Measurements from ENCODE around the gene DSCAM.

Gene DSCAM

DNA sequence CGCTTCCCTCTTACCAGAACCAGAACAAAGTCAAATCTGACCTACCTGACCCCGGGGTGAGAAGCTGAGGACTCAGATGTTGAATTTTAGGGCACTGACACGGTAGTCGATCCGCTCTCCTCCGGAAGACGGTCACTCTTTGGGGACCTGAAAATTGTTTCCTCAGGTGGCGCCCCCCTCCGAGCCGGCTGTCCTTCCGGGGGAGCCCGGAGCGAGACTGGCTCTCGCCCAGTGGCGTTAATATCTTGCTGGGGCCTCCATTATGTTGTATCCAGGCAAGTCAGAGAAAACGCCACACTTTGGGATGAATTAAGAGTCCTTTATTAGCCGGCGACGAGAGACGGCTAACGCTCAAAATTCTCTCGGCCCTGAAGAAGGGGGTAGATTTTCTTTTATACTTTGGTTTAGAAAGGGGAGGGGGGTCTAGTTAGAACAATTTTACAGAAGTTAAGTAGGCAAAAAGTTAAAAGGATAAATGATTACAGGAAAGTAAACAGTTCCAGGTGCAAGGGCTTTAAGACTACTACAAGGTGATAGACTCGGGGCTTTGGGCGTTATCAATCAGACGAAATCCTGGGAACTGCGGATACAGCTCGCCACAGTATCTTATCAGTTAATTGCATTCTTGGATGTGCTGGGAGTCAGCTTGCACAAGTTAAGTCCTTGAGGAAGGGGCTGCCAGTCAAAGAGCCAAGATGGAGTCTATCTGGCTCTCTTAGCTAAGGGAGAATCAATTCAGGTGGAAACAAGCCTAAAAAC is 269.5 kb downstream of the DSCAM start:
- Histone ChIP-seq H3K4me3 (ENCODE audit: low read length) (no peak overlapping the region), H3K9me3 (ENCODE audit: control insufficient read depth, low read length) (no peaks in the 10 kb centered on the region), H3K36me3 (ENCODE audit: control insufficient read depth, insufficient read depth, low read length) (no peaks in the 10 kb centered on the region), H3K4me1 (ENCODE audit: control insufficient read depth, insufficient read depth, low read length) (no peaks in the 10 kb centered on the region), H3K27me3 (ENCODE audit: control insufficient read depth, insufficient read depth, low read length) (no peaks in the 10 kb centered on the region), H3K9ac (ENCODE audit: low read length) (no peak overlapping the region)

DNA sequence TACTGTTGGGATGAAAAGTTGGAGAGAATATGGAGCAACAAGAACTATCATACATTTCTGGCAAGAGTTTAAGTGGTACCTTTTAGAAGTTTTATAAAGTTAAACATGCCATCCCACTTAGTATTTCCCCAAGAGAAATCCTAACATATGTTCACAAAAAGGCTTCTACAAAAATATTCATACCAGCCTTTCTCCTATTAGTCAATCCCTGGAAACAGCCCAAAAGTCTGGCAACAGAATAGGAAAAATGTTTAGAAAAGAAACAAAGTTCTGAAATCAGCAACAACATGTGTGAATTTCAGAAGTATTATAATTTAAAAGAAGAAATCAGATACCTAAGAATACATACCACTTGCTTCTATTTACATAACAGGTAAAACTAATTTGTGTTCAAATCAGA is 271.0 kb downstream of the DSCAM start:
- Histone ChIP-seq H3K4me1 (ENCODE audit: control insufficient read depth, insufficient read depth, low read length) (no peaks in the 10 kb centered on the region), H3K9me3 (ENCODE audit: control insufficient read depth, low read length) (no peaks in the 10 kb centered on the region), H3K9ac (ENCODE audit: low read length) (no peak overlapping the region), H3K36me3 (ENCODE audit: control insufficient read depth, insufficient read depth, low read length) (no peaks in the 10 kb centered on the region), H3K4me3 (ENCODE audit: low read length) (no peak overlapping the region), H3K27me3 (ENCODE audit: control insufficient read depth, insufficient read depth, low read length) (no peaks in the 10 kb centered on the region)

DNA sequence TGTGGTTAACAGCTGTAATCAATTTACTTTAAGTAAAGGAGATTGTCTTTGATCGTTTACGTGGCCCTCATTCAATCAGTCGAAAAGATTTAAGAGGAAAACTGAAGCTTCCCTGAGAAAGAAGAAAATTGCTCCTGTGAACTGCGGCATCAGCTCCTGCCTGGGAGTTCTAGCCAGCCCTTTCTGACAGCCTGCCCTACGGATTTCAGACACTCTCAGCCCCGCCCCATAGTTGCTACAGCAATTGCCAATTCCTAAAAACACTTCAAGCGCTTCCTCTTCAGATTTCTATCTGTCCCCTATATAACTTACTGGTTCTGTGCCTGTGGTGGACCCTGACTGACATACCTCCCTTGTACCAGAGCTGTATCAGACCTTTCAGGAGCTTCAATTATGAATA is 277.6 kb downstream of the DSCAM start:
- Histone ChIP-seq H3K4me3 (ENCODE audit: low read length) (no peak overlapping the region), H3K9me3 (ENCODE audit: control insufficient read depth, low read length) (no peaks in the 10 kb centered on the region), H3K9ac (ENCODE audit: low read length) (no peak overlapping the region), H3K4me1 (ENCODE audit: control insufficient read depth, insufficient read depth, low read length) (no peaks in the 10 kb centered on the region), H3K36me3 (ENCODE audit: control insufficient read depth, insufficient read depth, low read length) (no peaks in the 10 kb centered on the region), H3K27me3 (ENCODE audit: control insufficient read depth, insufficient read depth, low read length) (no peaks in the 10 kb centered on the region)

- Histone ChIP-seq H3K9me3 (ENCODE audit: control insufficient read depth, low read length) (no peaks in the 10 kb centered on the region), H3K36me3 (ENCODE audit: control insufficient read depth, insufficient read depth, low read length) (no peaks in the 10 kb centered on the region), H3K4me3 (ENCODE audit: low read length) (no peak overlapping the region), H3K27me3 (ENCODE audit: control insufficient read depth, insufficient read depth, low read length) (no peaks in the 10 kb centered on the region), H3K9ac (ENCODE audit: low read length) (no peak overlapping the region), H3K4me1 (ENCODE audit: control insufficient read depth, insufficient read depth, low read length) (no peaks in the 10 kb centered on the region)
Observed at GRCh38 chr21:40568807-40569206, 278.2 kb downstream of the DSCAM start.

GRCh38 chr21:40567501-40567900 is 279.5 kb downstream of the DSCAM start:
- no peak overlapping the region for H3K9ac ChIP-seq (ENCODE audit: low read length)
- H3K9me3 ChIP-seq (ENCODE audit: control insufficient read depth, low read length) = no peaks in the 10 kb centered on the region
- no peaks in the 10 kb centered on the region for H3K27me3 ChIP-seq (ENCODE audit: control insufficient read depth, insufficient read depth, low read length)
- H3K4me3 ChIP-seq (ENCODE audit: low read length) = no peak overlapping the region
- no peaks in the 10 kb centered on the region for H3K36me3 ChIP-seq (ENCODE audit: control insufficient read depth, insufficient read depth, low read length)
- no peaks in the 10 kb centered on the region for H3K4me1 ChIP-seq (ENCODE audit: control insufficient read depth, insufficient read depth, low read length)

DNA sequence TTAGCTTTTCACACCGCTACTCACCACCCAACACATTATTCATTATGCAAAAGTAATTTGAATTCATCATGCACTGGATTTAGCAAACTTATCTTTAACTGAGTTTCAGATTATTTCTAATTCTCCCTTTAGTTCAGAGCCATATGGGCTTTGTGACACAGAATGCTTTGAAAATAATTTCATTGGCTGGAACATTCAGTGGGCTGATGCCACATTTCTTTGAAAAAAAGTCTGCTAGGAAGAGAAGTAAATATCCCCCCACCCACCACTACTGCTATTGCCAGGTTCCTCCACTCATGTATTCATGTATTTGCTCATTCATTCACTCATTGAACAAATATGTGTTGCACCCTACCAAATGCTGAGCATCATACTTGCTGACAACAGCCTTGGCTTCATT is 280.5 kb downstream of the DSCAM start:
- no peak overlapping the region for H3K9ac ChIP-seq (ENCODE audit: low read length)
- no peaks in the 10 kb centered on the region for H3K4me1 ChIP-seq (ENCODE audit: control insufficient read depth, insufficient read depth, low read length)
- H3K36me3 ChIP-seq (ENCODE audit: control insufficient read depth, insufficient read depth, low read length) = no peaks in the 10 kb centered on the region
- no peak overlapping the region for H3K4me3 ChIP-seq (ENCODE audit: low read length)
- no peaks in the 10 kb centered on the region for H3K27me3 ChIP-seq (ENCODE audit: control insufficient read depth, insufficient read depth, low read length)
- H3K9me3 ChIP-seq (ENCODE audit: control insufficient read depth, low read length) = no peaks in the 10 kb centered on the region

DNA sequence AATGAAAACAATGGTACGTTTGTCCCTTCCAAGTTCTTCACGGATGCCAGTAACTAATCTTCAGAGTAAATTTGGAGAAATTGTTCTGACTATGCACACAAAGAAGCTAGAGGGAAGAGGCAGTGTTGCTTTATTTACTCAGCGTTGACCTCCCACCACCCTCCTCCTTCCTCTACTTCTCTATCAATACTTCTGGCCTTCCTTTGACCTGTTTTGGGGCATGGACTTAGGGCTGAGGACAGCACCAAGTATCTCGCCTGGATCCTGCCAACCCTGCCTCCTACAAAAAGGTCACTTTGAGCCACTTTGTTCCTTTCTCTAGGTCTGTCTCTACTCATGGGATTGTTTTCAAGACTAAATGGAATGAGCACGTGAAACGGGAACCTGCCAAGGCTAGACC is 282.6 kb downstream of the DSCAM start:
- Histone ChIP-seq H3K9me3 (ENCODE audit: control insufficient read depth, low read length) (no peaks in the 10 kb centered on the region), H3K27me3 (ENCODE audit: control insufficient read depth, insufficient read depth, low read length) (no peaks in the 10 kb centered on the region), H3K9ac (ENCODE audit: low read length) (no peak overlapping the region), H3K4me3 (ENCODE audit: low read length) (no peak overlapping the region), H3K36me3 (ENCODE audit: control insufficient read depth, insufficient read depth, low read length) (no peaks in the 10 kb centered on the region), H3K4me1 (ENCODE audit: control insufficient read depth, insufficient read depth, low read length) (no peaks in the 10 kb centered on the region)

DNA sequence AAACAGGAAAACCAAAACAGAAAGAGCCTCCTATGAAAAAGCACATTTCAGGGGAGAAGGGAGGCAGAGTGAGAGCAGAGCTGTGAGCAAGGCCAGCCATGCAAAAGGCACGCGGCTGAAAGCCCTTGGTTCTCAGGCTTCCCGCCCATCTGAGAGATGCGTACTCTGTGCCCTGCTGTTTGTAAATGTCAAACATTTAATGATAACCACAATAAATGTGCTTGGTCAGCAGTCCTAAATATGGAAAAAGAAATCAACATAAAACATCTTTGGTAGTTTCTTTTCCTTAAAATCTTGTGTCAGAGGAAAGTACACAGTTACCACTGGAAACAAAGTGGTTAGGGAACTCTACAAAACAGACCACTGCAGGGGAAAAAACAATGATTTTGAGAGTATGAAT is 283.1 kb downstream of the DSCAM start:
- Histone ChIP-seq H3K27me3 (ENCODE audit: control insufficient read depth, insufficient read depth, low read length) (no peaks in the 10 kb centered on the region), H3K9ac (ENCODE audit: low read length) (no peak overlapping the region), H3K9me3 (ENCODE audit: control insufficient read depth, low read length) (no peaks in the 10 kb centered on the region), H3K36me3 (ENCODE audit: control insufficient read depth, insufficient read depth, low read length) (no peaks in the 10 kb centered on the region), H3K4me3 (ENCODE audit: low read length) (no peak overlapping the region), H3K4me1 (ENCODE audit: control insufficient read depth, insufficient read depth, low read length) (no peaks in the 10 kb centered on the region)

DNA sequence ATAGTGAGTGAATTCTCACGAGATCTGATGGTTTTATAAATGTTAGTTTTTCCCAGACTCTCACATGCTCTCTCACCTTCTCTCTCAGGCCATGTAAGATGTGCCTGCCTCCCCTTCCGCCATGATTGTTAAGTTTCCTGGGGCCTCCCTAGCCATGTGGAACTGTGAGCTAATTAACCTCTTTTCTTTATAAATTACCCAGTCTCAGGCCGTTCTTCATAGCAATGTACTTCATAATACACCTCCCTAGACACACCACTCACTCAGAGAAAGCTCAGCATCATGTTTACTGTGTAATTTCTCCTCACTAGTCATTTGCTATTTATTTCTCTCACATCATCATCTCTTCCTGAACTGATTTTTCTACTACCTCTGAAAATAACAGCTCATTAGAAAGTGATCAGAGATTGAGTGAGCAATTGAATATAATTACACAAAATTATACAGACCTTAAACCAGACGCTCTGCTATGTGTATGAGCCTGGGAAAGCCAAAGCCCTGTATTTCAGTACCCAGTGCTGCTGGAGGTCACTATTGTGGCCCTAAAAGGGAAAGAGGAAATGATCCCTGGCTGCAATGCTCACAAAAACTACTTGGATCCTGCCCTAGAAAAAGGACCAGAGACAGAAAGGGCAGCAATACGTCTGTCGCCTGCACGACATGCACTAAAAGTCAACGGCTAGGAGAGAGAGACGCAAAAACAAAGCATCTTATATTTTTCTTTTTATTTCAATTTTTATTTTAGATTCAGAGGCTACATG is 284.5 kb downstream of the DSCAM start:
- no peak overlapping the region for H3K4me3 ChIP-seq (ENCODE audit: low read length)
- H3K4me1 ChIP-seq (ENCODE audit: control insufficient read depth, insufficient read depth, low read length) = no peaks in the 10 kb centered on the region
- H3K9ac ChIP-seq (ENCODE audit: low read length) = no peak overlapping the region
- H3K9me3 ChIP-seq (ENCODE audit: control insufficient read depth, low read length) = no peaks in the 10 kb centered on the region
- H3K27me3 ChIP-seq (ENCODE audit: control insufficient read depth, insufficient read depth, low read length) = no peaks in the 10 kb centered on the region
- H3K36me3 ChIP-seq (ENCODE audit: control insufficient read depth, insufficient read depth, low read length) = no peaks in the 10 kb centered on the region

GRCh38 chr21:40556442-40556968 is 290.5 kb downstream of the DSCAM start:
- no peak overlapping the region for H3K9ac ChIP-seq (ENCODE audit: low read length)
- H3K9me3 ChIP-seq (ENCODE audit: control insufficient read depth, low read length) = no peaks in the 10 kb centered on the region
- H3K4me1 ChIP-seq (ENCODE audit: control insufficient read depth, insufficient read depth, low read length) = no peaks in the 10 kb centered on the region
- no peaks in the 10 kb centered on the region for H3K27me3 ChIP-seq (ENCODE audit: control insufficient read depth, insufficient read depth, low read length)
- H3K36me3 ChIP-seq (ENCODE audit: control insufficient read depth, insufficient read depth, low read length) = no peaks in the 10 kb centered on the region
- H3K4me3 ChIP-seq (ENCODE audit: low read length) = no peak overlapping the region

- H3K36me3 ChIP-seq (ENCODE audit: control insufficient read depth, insufficient read depth, low read length) = no peaks in the 10 kb centered on the region
- no peaks in the 10 kb centered on the region for H3K27me3 ChIP-seq (ENCODE audit: control insufficient read depth, insufficient read depth, low read length)
- no peak overlapping the region for H3K9ac ChIP-seq (ENCODE audit: low read length)
- no peaks in the 10 kb centered on the region for H3K4me1 ChIP-seq (ENCODE audit: control insufficient read depth, insufficient read depth, low read length)
- no peaks in the 10 kb centered on the region for H3K9me3 ChIP-seq (ENCODE audit: control insufficient read depth, low read length)
- H3K4me3 ChIP-seq (ENCODE audit: low read length) = no peak overlapping the region
Observed at GRCh38 chr21:40555021-40555528, 291.9 kb downstream of the DSCAM start.

GRCh38 chr21:40553781-40554180 is 293.2 kb downstream of the DSCAM start:
- no peak overlapping the region for H3K9ac ChIP-seq (ENCODE audit: low read length)
- no peaks in the 10 kb centered on the region for H3K36me3 ChIP-seq (ENCODE audit: control insufficient read depth, insufficient read depth, low read length)
- H3K4me1 ChIP-seq (ENCODE audit: control insufficient read depth, insufficient read depth, low read length) = no peaks in the 10 kb centered on the region
- no peak overlapping the region for H3K4me3 ChIP-seq (ENCODE audit: low read length)
- H3K9me3 ChIP-seq (ENCODE audit: control insufficient read depth, low read length) = no peaks in the 10 kb centered on the region
- no peaks in the 10 kb centered on the region for H3K27me3 ChIP-seq (ENCODE audit: control insufficient read depth, insufficient read depth, low read length)
